H1 (cell line): ENCODE results near the gene RASSF5. TPM values are rescaled to one million over a fixed set of nuclear protein-coding genes. Genes with fewer than 3 reads are reported as not detected.

Experiments used
- CTCF ChIA-PET: fragments of 300-600 bp; sonication (Branson Sonifier 250); formaldehyde crosslinking; loops from one replicate; lab custom pipeline; 2021; ENCODE audit not compliant: partially characterized antibody; lab: Charles Lee
- POLR2A ChIA-PET: fragments of 300-600 bp; sonication (Branson Sonifier 250); formaldehyde crosslinking; loops from one replicate; lab custom pipeline; 2021; ENCODE audit warnings: inconsistent platforms; ENCODE audit not compliant: partially characterized antibody; lab: Charles Lee
- DNase-seq, 2 experiments: peaks; one replicate each; pipeline versions ENCODE4 v3.0.0 to v3.0.0-alpha.2; 2010 to 2022; ENCODE audit warnings: low spot score in 2 of 2, low read depth in 1 of 2, mixed read lengths in 1 of 2
- FAIRE-seq: peaks from 2 replicates; lab custom pipeline; 2011; peaks lifted over from hg19 to GRCh38; lab: Jason Lieb, UNC
- H2AFZ ChIP-seq: 2 replicates; pipeline ENCODE4 v1.8.1; 2012; ENCODE audit warnings: low read length, inconsistent platforms
- H2AK5ac ChIP-seq: 2 replicates; pipeline ENCODE4 v1.6.1; 2013; ENCODE audit warnings: low read depth, low read length
- H2BK120ac ChIP-seq: replicated peaks from 2 replicates; pipeline ENCODE3; 2013; ENCODE audit warnings: low read depth, low read length, inconsistent platforms
- H2BK12ac ChIP-seq: 2 replicates; pipeline ENCODE4 v1.6.1; 2013; ENCODE audit warnings: low read depth, low read length
- H2BK15ac ChIP-seq: 2 replicates; pipeline ENCODE4 v1.6.1; 2013; ENCODE audit warnings: low read length
- H2BK20ac ChIP-seq: 2 replicates; pipeline ENCODE4 v1.6.1; 2013; ENCODE audit warnings: low read length
- H2BK5ac ChIP-seq: 2 replicates; pipeline ENCODE4 v1.6.1; 2013; ENCODE audit warnings: low read depth, low read length
- H3K14ac ChIP-seq: 2 replicates; pipeline ENCODE4 v1.6.1; 2013; ENCODE audit warnings: inconsistent platforms; ENCODE audit not compliant: insufficient read length
- H3K18ac ChIP-seq: 2 replicates; pipeline ENCODE4 v1.6.1; 2013; ENCODE audit warnings: low read length; ENCODE audit errors: extremely low read depth
- H3K23ac ChIP-seq: 2 replicates; pipeline ENCODE4 v1.6.1; 2013; ENCODE audit warnings: inconsistent platforms; ENCODE audit not compliant: insufficient read length
- H3K23me2 ChIP-seq: 2 replicates; pipeline ENCODE4 v1.6.1; 2013; ENCODE audit warnings: low read depth, low read length
- H3K27ac ChIP-seq: 2 replicates; pipeline ENCODE4 v1.6.1; 2011; ENCODE audit warnings: low read depth, low read length, inconsistent platforms
- H3K27me3 ChIP-seq, 4 experiments: replicated peaks in 1 of 4; 1 replicate in 1 of 4; 2 replicates in 3 of 4; pipeline versions ENCODE4 v1.6.1 to v1.8.1; 2011 to 2013; ENCODE audit warnings: low read length in 3 of 4, mild to moderate bottlenecking in 3 of 4, inconsistent platforms in 2 of 4, mixed read lengths in 2 of 4, moderate library complexity in 1 of 4; ENCODE audit not compliant: control insufficient read depth in 3 of 4, insufficient read depth in 3 of 4; ENCODE audit errors: extremely low read depth in 1 of 4
- H3K36me3 ChIP-seq, 4 experiments: 2 replicates each; pipeline versions ENCODE4 v1.6.1 to v1.8.1; 2011 to 2013; ENCODE audit warnings: mild to moderate bottlenecking in 4 of 4, low read length in 3 of 4, moderate library complexity in 2 of 4, control low read depth in 1 of 4, inconsistent platforms in 1 of 4; ENCODE audit not compliant: insufficient read depth in 4 of 4, control insufficient read depth in 2 of 4
- H3K4ac ChIP-seq: replicated peaks from 2 replicates; pipeline ENCODE3; 2013; ENCODE audit warnings: low read length, low read depth, mixed read lengths, inconsistent platforms; ENCODE audit not compliant: insufficient read length
- H3K4me1 ChIP-seq, 4 experiments: replicated peaks in 1 of 4; 1 replicate in 1 of 4; 2 replicates in 3 of 4; pipeline versions ENCODE4 v1.6.1 to v1.8.1; 2011 to 2013; ENCODE audit warnings: low read length in 3 of 4, inconsistent platforms in 2 of 4, mixed read lengths in 1 of 4; ENCODE audit not compliant: insufficient read depth in 4 of 4, control insufficient read depth in 3 of 4
- H3K4me2 ChIP-seq, 2 experiments: 2 replicates each; pipeline versions ENCODE4 v1.6.1 to v1.8.1; 2011 to 2013; ENCODE audit warnings: low read depth in 2 of 2, low read length in 2 of 2, control low read depth in 1 of 2, inconsistent platforms in 1 of 2, mild to moderate bottlenecking in 1 of 2; ENCODE audit not compliant: insufficient read depth in 1 of 2
- H3K4me3 ChIP-seq, 4 experiments: fragments of 200-600, 300-600 bp in 1 of 4; sonication (generic), shearing (Covaris generic), sonication (Bioruptor Twin) in 1 of 4; 2 replicates each; pipeline versions ENCODE4 v1.5.1 to v1.8.1; 2011 to 2016; ENCODE audit warnings: low read length in 4 of 4, low read depth in 3 of 4, control low read depth in 2 of 4, inconsistent platforms in 2 of 4, mild to moderate bottlenecking in 2 of 4, mixed read lengths in 1 of 4, moderate library complexity in 1 of 4; ENCODE audit not compliant: insufficient read depth in 2 of 4; ENCODE audit errors: extremely low read depth in 1 of 4
- H3K56ac ChIP-seq: replicated peaks from 2 replicates; pipeline ENCODE3; 2013; ENCODE audit warnings: low read depth, mild to moderate bottlenecking, mixed read lengths, low read length, inconsistent platforms; ENCODE audit not compliant: insufficient read length
- H3K79me1 ChIP-seq: 2 replicates; pipeline ENCODE4 v1.6.1; 2013; ENCODE audit warnings: low read depth, low read length, control low read depth
- H3K79me2 ChIP-seq, 2 experiments: 2 replicates each; pipeline versions ENCODE4 v1.6.1 to v1.8.1; 2012 to 2013; ENCODE audit warnings: low read length in 2 of 2, mild to moderate bottlenecking in 2 of 2, inconsistent platforms in 1 of 2; ENCODE audit not compliant: insufficient read depth in 2 of 2, control insufficient read depth in 1 of 2
- H3K9ac ChIP-seq, 4 experiments: replicated peaks in 1 of 4; 1 replicate in 1 of 4; 2 replicates in 3 of 4; pipeline versions ENCODE4 v1.6.1 to v1.8.1; 2011 to 2013; ENCODE audit warnings: low read depth in 3 of 4, low read length in 3 of 4, control low read depth in 2 of 4, mild to moderate bottlenecking in 2 of 4, moderate library complexity in 2 of 4, inconsistent platforms in 1 of 4; ENCODE audit errors: extremely low read depth in 1 of 4
- H3K9me3 ChIP-seq, 2 experiments: 2 replicates each; pipeline versions ENCODE4 v1.6.1 to v1.8.1; 2012 to 2013; ENCODE audit warnings: mild to moderate bottlenecking in 2 of 2, moderate library complexity in 2 of 2, control low read depth in 1 of 2, inconsistent platforms in 1 of 2, low read depth in 1 of 2, low read length in 1 of 2, mixed read lengths in 1 of 2; ENCODE audit not compliant: insufficient read depth in 2 of 2
- H4K20me1 ChIP-seq, 2 experiments: replicated peaks in 1 of 2; 2 replicates each; pipeline versions ENCODE3 to v1.8.1; 2011 to 2013; ENCODE audit warnings: inconsistent platforms in 2 of 2, low read length in 2 of 2, mild to moderate bottlenecking in 1 of 2; ENCODE audit not compliant: insufficient read depth in 2 of 2, control insufficient read depth in 1 of 2
- H4K5ac ChIP-seq: 2 replicates; pipeline ENCODE4 v1.6.1; 2013; ENCODE audit warnings: low read length, low read depth, mixed read lengths, inconsistent platforms; ENCODE audit not compliant: insufficient read length
- H4K8ac ChIP-seq: 2 replicates; pipeline ENCODE4 v1.8.0; 2013; ENCODE audit warnings: mild to moderate bottlenecking, moderate library complexity, low read length, inconsistent platforms; ENCODE audit not compliant: insufficient read depth; ENCODE audit errors: extremely low read depth
- H4K91ac ChIP-seq: replicated peaks from 2 replicates; pipeline ENCODE3; 2013; ENCODE audit warnings: low read length, mixed read lengths, inconsistent platforms; ENCODE audit not compliant: insufficient read length
- CEBPB ChIP-seq: IDR thresholded peaks from 2 replicates; pipeline ENCODE4 v1.6.1; 2012; ENCODE audit warnings: low read depth, low read length
- TBP ChIP-seq: IDR thresholded peaks from 2 replicates; pipeline ENCODE4 v1.6.1; 2011; ENCODE audit warnings: low read depth, low read length, improper control_type of control experiment
- WGBS, 2 experiments: shearing (Covaris generic) in 1 of 2; methylation state at CpG; one replicate each; pipeline versions ENCODE4 v1.1.6 to v1.1.7; 2013 to 2015; ENCODE audit warnings: low lambda C conversion rate in 2 of 2, mixed read lengths in 2 of 2, inconsistent platforms in 1 of 2, low coverage in 1 of 2, missing lambda C conversion rate in 1 of 2; ENCODE audit not compliant: insufficient replicate concordance in 2 of 2, insufficient coverage in 1 of 2, insufficient read length in 1 of 2; ENCODE audit errors: extremely low coverage in 1 of 2, missing lambda C conversion rate in 1 of 2; 5-methylcytosine and 5-hydroxymethylcytosine counted together
- polyA plus RNA-seq, 7 experiments: library from polyadenylated mRNA; depleted of rRNA in 3 of 7; stranded (reverse) in 5 of 7; unstranded in 2 of 7; fragments of >200 nt in 5 of 7; fragments of 200-250 nt in 2 of 7; gene quantifications; 1 replicate in 5 of 7; 2 replicates in 1 of 7; 4 replicates in 1 of 7; pipeline versions ENCODE4 v1.2.1 to v1.2.3, GENCODE V29; 2011 to 2013; ENCODE audit warnings: missing spikeins in 2 of 7, mixed read lengths in 2 of 7
- total RNA-seq: library from RNA; stranded (reverse); fragmentation: NEBNext Ultra II Directional; extraction: Animal tissue kit (Norgen Biotek cat#: 25700); gene quantifications from 2 replicates; pipeline ENCODE4 v1.2.1, GENCODE V29; 2021

The RASSF5 gene
- total and polyA plus RNA-seq, 2 of the 8 experiments (the other 6 are each of a cell fraction or from before 2014, with no cell fraction given) = 0.82 to 1.8 TPM

GRCh38 chr1:206472454-206472853 lies 34.9 kb upstream of the RASSF5 start:
- no peak overlapping the region for H2BK20ac ChIP-seq
- H4K8ac ChIP-seq = no peak overlapping the region
- no peaks in the 10 kb centered on the region for H4K20me1 ChIP-seq
- H4K91ac ChIP-seq = no peak overlapping the region
- no peak overlapping the region for H2BK5ac ChIP-seq
- peak overlapping the region; percentile 81; the same call in 1 of the 2 replicates for H2BK15ac ChIP-seq
- no peak overlapping the region for H3K4ac ChIP-seq
- H3K23me2 ChIP-seq = peaks cover 9% of the 10 kb centered on the region; the same call in 1 of the 2 replicates
- no peak overlapping the region for H2AFZ ChIP-seq
- H3K18ac ChIP-seq = no peak overlapping the region
- H3K4me1 ChIP-seq = peaks cover 3 to 45% (median 25%) of the 10 kb centered on the region in 4 experiments
- H3K4me2 ChIP-seq = peak overlapping the region; percentile 33 to 45
- no peak for FAIRE-seq
- H3K79me1 ChIP-seq = no peaks in the 10 kb centered on the region; the same call in 1 of the 2 replicates
- TF ChIP-seq CEBPB (peak; percentile 81), TBP (no peak)
- TF ChIP-seq, all 59 proteins: peak for 1
- peaks cover 0 to 3% (median 0%) of the 10 kb centered on the region in 4 experiments; a peak in 1 of 7 replicates for H3K27me3 ChIP-seq
- H3K36me3 ChIP-seq = no peaks in the 10 kb centered on the region
- H3K56ac ChIP-seq = no peak overlapping the region
- H3K27ac ChIP-seq = no peak overlapping the region
- no peaks in the 10 kb centered on the region for H3K9me3 ChIP-seq
- H2BK12ac ChIP-seq = no peak overlapping the region
- no peak overlapping the region for H3K23ac ChIP-seq
- no peak overlapping the region for H2BK120ac ChIP-seq
- ChIA-PET CTCF (interaction anchor here (0.7 to 6.0 kb wide), 7 partner anchors 13 to 140 kb away, joined by 3 to 76 read pairs (median 3); partner anchors contain the start of gene EIF2D), POLR2A (interaction anchor here (1.3 kb wide), 1 partner anchor 13 kb away, joined by 3 read pairs; no protein-coding TSS in a partner anchor)
- no peak overlapping the region for H3K9ac ChIP-seq
- H3K14ac ChIP-seq = no peak overlapping the region
- H2AK5ac ChIP-seq = no peak overlapping the region
- H3K4me3 ChIP-seq = peak overlapping the region in 1 of 4 experiments; percentile 65; a peak in 2 of 8 replicates
- H4K5ac ChIP-seq = no peak overlapping the region
- H3K79me2 ChIP-seq = no peaks in the 10 kb centered on the region
- DNase-seq = no peak
- WGBS, 2 experiments = 29% methylated on average over 3 of the region's 3 CpGs; no CpG with 5 or more reads in 1 of the 2 experiments
